ENCODE measurements around the gene NBEAL1.
"Not testable (repeated sequence)": the region's sequence is repeated elsewhere in the genome, so short reads cannot be mapped to it uniquely, and the experiment has no call there.

Gene NBEAL1

GRCh38 chr2:203039211-203039610 lies 24.5 kb downstream of the NBEAL1 start:
- DNase-seq (ENCODE audit: low spot score) = not testable (repeated sequence)

GRCh38 chr2:203040966-203041521 lies 26.4 kb downstream of the NBEAL1 start:
- DNase-seq (ENCODE audit: low spot score) = peak; percentile 24

- DNase-seq (ENCODE audit: low spot score) = no peak
These were observed 27.5 kb downstream of the NBEAL1 start for GRCh38 chr2:203042178-203042577.

DNA sequence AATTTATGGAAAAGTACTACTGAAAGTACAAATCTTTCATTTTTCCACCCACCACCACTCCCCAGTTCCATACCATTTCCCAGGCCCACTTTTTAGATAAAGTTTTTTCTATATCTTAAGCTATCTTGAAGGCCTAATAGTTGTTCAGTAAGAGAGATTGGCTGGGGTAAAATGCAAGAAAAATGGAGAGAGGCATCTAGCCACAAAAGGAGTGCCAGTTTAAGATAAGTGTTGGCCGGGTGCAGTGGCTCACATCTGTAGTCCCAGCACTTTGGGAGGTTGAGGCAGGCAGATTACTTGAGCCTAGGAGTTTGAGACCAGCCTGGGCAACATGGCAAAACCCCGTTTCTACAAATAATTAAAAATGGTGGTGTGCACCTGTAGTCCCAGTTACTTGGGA lies 28.6 kb downstream of the NBEAL1 start:
- no peak for DNase-seq (ENCODE audit: low spot score)

GRCh38 chr2:203045867-203046266 lies 31.2 kb downstream of the NBEAL1 start:
- DNase-seq (ENCODE audit: low spot score) = no peak

- DNase-seq (ENCODE audit: low spot score) = no peak
These were observed 37.9 kb downstream of the NBEAL1 start for GRCh38 chr2:203052539-203052938.

GRCh38 chr2:203059567-203060240 lies 45.0 kb downstream of the NBEAL1 start:
- no peak for DNase-seq (ENCODE audit: low spot score)

DNA sequence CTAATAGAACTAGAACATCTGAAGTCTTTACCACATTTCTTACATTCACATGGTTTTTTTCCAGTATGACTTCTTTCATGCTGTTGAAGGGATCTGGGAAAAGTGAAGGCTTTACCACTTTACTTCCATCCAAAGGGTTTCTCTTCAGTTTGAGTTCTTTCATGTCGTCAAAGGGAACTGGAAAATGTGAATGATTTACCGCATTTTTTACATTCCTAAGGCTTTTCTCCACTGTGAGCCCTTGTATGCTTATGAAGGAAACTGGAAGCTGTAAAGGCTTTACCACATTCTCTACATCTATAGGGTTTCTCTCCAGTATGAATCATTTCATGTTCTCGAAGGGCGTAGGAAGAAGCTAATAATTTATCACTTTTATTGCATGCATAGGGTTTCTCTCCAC lies 46.7 kb downstream of the NBEAL1 start:
- DNase-seq (ENCODE audit: low spot score) = peak; percentile 5

DNA sequence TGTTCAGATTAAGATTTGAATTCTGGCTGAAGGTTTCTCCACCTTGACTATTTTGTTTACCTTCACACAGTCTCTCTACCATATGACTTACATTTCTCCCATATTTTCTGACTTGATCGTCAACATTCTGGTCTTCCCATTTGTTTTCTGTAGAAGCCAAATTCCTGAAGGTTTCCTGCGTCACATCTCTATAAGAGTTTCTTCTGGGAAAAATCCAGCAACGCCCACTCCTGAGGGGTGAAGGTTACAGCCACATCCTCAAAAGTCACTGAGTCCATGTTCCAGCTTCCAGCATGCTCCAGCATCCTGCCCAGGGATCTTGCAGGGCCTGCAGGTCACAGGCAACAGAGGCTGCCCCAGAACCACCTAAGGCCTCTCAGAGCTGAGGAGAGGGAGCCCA lies 47.5 kb downstream of the NBEAL1 start:
- no peak for DNase-seq (ENCODE audit: low spot score)

DNA sequence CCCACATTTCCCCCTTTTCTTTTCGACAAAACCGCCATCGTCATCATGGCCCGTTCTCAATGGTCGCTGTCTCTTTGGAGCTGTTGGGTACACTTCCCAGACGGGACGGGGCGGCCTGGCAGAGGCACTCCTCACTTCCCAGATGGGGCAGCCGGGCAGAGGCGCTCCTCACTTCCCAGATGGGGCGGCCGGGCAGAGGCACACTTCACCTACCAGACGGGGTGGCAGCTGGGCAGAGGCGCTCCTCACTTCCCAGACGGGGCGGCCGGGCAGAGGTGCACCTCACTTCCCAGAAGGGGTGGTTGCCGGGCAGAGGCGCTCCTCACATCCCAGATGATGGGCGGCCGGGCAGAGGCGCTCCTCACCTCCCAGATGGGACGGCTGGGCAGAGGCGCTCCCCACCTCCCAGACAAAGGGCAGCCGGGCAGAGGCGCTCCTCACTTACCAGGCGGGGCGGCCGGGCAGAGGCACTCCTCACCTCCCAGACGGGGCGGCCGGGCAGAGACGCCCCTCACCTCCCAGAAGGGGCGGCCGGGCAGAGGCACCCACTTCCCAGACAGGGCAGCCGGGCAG lies 51.9 kb downstream of the NBEAL1 start:
- DNase-seq (ENCODE audit: low spot score) = not testable (repeated sequence)

DNA sequence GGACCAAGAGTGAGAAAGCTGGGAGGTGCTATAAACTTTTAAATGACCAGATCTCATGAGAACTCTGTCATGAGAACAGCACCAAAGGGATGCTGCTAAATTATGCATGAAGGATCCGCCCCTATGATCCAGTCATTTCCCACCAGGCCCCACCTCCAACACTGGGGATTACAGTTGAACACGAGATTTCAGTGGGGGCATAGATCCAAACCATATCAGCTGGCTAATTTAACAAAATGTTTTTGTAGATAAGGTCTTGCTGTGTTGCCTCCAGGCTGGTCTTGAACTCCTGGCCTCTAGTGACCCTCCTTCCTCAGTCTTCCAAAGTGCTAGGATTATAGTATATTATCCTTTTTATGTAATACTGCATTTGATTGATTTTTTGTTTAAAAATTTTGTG lies 56.0 kb downstream of the NBEAL1 start:
- no peak for DNase-seq (ENCODE audit: low spot score)

- no peak for DNase-seq (ENCODE audit: low spot score)
These were observed 56.5 kb downstream of the NBEAL1 start for GRCh38 chr2:203071148-203071547.

- no peak for DNase-seq (ENCODE audit: low spot score)
These were observed 57.7 kb downstream of the NBEAL1 start for GRCh38 chr2:203072371-203072770.

- no peak for DNase-seq (ENCODE audit: low spot score)
These were observed 62.8 kb downstream of the NBEAL1 start for GRCh38 chr2:203077451-203077850.

DNA sequence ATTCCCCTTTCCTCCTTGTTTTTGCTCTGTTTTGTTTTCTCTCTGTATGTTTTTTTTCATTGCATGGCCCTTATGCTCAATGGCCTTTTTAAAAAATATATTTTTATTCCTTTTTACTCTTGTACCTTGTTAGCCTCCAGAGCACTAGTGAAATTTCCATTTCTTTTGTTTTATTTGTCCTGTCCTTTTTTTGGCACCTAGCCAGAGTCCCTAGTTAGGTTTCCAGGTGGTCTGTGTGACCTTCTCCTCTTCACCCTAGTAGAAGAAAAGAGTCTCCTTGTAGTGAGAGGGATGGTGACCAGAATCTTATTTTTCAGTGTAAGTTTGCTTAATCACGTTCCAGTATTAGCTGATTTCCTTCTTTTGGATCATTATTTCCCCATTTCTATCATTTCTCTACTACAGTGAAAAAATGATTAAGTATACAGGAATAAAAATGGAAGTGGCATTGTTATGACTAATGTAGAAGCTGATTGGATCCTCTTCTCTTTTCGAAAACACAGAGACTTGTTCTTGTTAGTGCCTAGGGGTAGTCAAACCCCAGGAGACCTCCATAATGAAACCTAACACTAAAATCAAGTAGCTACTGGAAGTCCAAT lies 65.9 kb downstream of the NBEAL1 start:
- DNase-seq (ENCODE audit: low spot score) = no peak

- DNase-seq (ENCODE audit: low spot score) = no peak
These were observed 68.7 kb downstream of the NBEAL1 start for GRCh38 chr2:203083328-203083727.

GRCh38 chr2:203086381-203086780 lies 71.7 kb downstream of the NBEAL1 start:
- DNase-seq (ENCODE audit: low spot score) = not testable (repeated sequence)

DNA sequence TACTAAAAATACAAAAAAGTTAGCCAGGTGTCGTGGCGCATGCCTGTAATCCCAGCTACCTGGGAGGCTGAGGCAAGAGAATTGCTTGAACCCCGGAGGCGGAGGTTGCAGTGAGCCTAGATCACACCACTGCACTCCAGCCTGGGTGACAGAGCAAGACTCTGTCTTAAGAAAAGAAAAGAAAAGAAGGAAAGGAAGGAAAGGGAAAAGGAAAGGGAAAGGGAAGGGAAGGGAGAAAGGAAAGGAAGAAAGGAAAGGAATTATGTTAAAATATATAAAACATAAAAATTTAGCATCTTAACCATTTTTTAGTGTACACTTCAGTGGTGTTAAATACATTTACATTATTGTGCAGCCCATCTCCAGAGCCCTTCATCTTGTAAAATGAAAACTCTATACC lies 76.0 kb downstream of the NBEAL1 start:
- DNase-seq (ENCODE audit: low spot score) = not testable (repeated sequence)

DNA sequence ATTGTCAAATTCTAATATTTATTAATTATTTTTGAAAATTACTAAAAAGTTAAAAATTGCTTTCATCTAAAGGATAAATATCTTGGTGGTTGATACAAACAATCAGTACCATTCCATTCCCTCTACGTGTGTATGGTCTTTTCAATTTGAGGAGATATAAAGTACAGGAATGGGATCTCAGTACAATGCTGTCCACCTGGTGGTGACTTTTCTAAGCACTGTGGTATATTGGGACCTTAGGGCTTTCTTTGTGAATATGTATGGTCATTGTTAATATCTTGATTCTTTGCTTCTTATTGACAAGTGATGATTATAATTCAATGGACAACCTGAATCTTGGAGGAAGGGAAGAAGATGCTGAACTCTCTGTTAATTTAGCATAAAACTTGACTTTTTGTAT lies 83.1 kb downstream of the NBEAL1 start:
- no peak for DNase-seq (ENCODE audit: low spot score)

DNA sequence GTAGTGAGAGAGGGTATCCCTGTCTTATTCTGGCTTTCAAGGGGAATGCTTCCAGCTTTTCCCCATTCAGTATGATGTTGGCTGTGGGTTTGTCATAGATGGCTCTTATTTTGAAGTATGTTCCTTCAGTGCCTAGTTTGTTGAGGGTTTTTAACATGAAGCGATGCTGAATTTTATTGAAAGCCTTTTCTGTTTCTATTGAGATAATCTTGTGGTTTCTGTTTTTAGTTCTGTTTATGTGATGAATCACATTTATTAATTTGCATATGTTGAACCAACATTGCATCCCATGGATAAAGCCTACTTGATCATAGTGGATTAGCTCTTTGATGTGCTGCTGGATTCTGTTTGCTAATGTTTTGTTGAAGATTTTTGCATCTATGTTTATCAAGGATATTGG lies 87.7 kb downstream of the NBEAL1 start:
- DNase-seq (ENCODE audit: low spot score) = not testable (repeated sequence)

DNA sequence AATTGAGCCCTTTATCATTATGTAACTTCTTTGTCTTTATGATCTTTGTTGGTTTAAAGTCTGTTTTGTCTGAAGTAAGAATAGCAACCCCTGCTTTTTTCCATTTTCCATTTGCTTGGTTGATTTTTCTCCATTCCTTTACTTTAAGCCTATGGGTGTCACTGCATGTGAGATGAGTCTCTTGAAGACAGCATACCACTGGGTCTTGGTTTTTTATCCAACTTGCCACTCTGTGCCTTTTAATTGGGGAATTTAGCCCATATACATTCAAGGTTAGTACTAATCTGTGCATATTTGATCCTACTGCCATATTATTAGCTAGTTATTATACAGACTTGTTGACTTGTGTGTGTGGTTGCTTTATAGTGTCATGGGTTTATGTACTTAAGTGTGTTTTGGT lies 89.6 kb downstream of the NBEAL1 start:
- DNase-seq (ENCODE audit: low spot score) = no peak

- no peak for DNase-seq (ENCODE audit: low spot score)
These were observed 91.3 kb downstream of the NBEAL1 start for GRCh38 chr2:203105996-203106395.

DNA sequence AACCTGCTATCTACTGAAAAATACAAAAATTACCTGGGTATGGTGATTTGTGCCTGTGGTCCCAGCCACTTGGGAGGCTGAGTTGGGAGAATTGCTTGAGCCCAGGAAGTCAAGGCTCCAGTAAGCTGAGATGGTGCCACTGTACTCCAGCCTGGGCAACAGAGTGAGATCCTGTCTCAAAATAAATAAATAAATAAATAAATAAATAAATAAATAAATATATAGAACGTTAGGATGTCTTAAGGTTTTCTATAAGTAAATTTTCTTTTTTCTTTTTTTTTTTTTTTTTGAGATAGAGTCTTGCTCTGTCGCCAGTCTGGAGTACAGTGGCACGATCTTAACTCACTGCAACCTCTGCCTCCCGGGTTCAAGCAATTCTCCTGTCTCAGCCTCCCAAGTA lies 95.8 kb downstream of the NBEAL1 start:
- DNase-seq (ENCODE audit: low spot score) = not testable (repeated sequence)
